ENCODE results near the gene FNDC11.

GRCh38 chr20:63545814-63546213 lies 8.1 kb upstream of the FNDC11 start:
- no peak for TF ChIP-seq EGR1 (IDR thresholded peaks at IDR 0.05; ENCODE audit: low read depth in 2 of 2)
- no peak for TF ChIP-seq REST (IDR thresholded peaks at IDR 0.05)
- TF ChIP-seq CTCF (IDR thresholded peaks at IDR 0.05; ENCODE audit: low read depth, low read length, missing input control), result no peak

Data from liver (tissue), 3 donors.